ENCODE results near the gene KLHDC7B. TPM values are rescaled to one million over a fixed set of nuclear protein-coding genes. Genes with fewer than 3 reads are reported as not detected.

KLHDC7B gene
- total and polyA plus RNA-seq, 2 of the 13 experiments (the other 11 are each of a cell fraction or from before 2014, with no cell fraction given), result 0.11 TPM; not detected in 1

DNA sequence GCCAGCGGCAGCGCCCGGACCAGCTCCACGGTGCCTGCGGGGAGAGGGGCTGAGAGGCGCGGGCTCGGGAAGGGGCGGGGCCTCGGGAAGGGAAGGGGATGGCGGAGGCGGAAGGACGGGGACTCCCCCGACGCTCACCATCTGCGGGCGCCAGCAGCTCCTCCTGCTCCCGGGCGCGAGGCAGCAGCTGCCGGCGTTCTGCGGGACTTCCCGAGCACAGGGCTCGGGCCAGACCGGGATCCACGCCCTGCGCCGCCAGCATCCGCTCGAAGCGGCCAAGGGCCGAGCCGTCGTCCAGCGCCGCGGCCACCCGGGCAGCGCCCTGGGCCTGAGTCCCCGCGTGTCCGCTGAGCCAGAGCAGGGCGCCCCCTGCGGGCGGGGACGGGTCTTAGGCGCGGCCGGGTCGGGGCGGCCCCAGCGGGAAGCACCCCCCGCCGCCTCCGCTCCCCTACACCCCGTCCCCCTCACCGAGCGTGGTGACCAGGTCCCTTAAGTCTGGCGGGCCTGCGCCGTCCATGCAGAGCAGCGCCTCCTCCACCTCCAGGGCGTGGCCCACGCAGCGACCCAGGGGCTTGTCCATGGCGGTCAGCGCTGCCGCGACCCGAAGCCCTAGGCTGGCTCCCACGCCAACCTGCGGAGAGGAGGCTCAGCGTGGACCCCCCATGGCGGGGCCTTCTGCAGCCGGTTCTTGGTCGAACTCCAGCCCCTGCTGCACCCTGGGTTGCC, 19.4 kb upstream of the KLHDC7B start (continued):
- TF ChIP-seq ZFP36L1 (CRISPR knock-in tag; IDR thresholded peaks at IDR 0.05) (no peak), ZNF644 (CRISPR knock-in tag; IDR thresholded peaks at IDR 0.05; ENCODE audit: low read depth) (no peak), ATF7 (IDR thresholded peaks at IDR 0.05) (no peak), ATF7 (CRISPR knock-in tag; IDR thresholded peaks at IDR 0.05) (0 out of 2 replicates have a peak, but pooled peaks have one; percentile 3), HOXA3 (CRISPR knock-in tag; IDR thresholded peaks at IDR 0.05) (peak; percentile 30; the same call in 1 of the 2 replicates), RAD21 (CRISPR knock-in tag; IDR thresholded peaks at IDR 0.05) (peak; percentile 46; the same call in 1 of the 2 replicates), SRSF1 (optimal IDR thresholded peaks at IDR 0.05; ENCODE audit: low read depth, low read length) (no peak), CHD4 (IDR thresholded peaks at IDR 0.05; ENCODE audit: borderline replicate concordance, low read length) (no peak), DNMT1 (CRISPR knock-in tag; IDR thresholded peaks at IDR 0.05) (no peak), POLR2AphosphoS5 (IDR thresholded peaks at IDR 0.05; ENCODE audit: low read depth, low read length) (no peak), ARNTL (CRISPR knock-in tag; IDR thresholded peaks at IDR 0.05) (no peak), MAZ (IDR thresholded peaks at IDR 0.05; ENCODE audit: borderline replicate concordance, low read depth, low read length) (no peak), MAZ (CRISPR knock-in tag; IDR thresholded peaks at IDR 0.05; ENCODE audit: low read depth) (no peak), POGZ (CRISPR knock-in tag; IDR thresholded peaks at IDR 0.05) (no peak), ZNF335 (CRISPR knock-in tag; IDR thresholded peaks at IDR 0.05) (no peak), HHEX (CRISPR knock-in tag; IDR thresholded peaks at IDR 0.05) (no peak)
- TF ChIP-seq, protein P1, sequence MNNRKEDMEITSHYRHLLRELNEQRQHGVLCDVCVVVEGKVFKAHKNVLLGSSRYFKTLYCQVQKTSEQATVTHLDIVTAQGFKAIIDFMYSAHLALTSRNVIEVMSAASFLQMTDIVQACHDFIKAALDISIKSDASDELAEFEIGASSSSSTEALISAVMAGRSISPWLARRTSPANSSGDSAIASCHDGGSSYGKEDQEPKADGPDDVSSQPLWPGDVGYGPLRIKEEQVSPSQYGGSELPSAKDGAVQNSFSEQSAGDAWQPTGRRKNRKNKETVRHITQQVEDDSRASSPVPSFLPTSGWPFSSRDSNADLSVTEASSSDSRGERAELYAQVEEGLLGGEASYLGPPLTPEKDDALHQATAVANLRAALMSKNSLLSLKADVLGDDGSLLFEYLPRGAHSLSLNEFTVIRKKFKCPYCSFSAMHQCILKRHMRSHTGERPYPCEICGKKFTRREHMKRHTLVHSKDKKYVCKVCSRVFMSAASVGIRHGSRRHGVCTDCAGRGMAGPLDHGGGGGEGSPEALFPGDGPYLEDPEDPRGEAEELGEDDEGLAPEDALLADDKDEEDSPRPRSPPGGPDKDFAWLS (CRISPR knock-in tag; IDR thresholded peaks at IDR 0.05; ENCODE audit: borderline replicate concordance), result no peak
- TF ChIP-seq, protein P2, sequence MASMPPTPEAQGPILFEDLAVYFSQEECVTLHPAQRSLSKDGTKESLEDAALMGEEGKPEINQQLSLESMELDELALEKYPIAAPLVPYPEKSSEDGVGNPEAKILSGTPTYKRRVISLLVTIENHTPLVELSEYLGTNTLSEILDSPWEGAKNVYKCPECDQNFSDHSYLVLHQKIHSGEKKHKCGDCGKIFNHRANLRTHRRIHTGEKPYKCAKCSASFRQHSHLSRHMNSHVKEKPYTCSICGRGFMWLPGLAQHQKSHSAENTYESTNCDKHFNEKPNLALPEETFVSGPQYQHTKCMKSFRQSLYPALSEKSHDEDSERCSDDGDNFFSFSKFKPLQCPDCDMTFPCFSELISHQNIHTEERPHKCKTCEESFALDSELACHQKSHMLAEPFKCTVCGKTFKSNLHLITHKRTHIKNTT (CRISPR knock-in tag; IDR thresholded peaks at IDR 0.05), result no peak
- TF ChIP-seq, protein P3, sequence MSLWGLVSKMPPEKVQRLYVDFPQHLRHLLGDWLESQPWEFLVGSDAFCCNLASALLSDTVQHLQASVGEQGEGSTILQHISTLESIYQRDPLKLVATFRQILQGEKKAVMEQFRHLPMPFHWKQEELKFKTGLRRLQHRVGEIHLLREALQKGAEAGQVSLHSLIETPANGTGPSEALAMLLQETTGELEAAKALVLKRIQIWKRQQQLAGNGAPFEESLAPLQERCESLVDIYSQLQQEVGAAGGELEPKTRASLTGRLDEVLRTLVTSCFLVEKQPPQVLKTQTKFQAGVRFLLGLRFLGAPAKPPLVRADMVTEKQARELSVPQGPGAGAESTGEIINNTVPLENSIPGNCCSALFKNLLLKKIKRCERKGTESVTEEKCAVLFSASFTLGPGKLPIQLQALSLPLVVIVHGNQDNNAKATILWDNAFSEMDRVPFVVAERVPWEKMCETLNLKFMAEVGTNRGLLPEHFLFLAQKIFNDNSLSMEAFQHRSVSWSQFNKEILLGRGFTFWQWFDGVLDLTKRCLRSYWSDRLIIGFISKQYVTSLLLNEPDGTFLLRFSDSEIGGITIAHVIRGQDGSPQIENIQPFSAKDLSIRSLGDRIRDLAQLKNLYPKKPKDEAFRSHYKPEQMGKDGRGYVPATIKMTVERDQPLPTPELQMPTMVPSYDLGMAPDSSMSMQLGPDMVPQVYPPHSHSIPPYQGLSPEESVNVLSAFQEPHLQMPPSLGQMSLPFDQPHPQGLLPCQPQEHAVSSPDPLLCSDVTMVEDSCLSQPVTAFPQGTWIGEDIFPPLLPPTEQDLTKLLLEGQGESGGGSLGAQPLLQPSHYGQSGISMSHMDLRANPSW (CRISPR knock-in tag; IDR thresholded peaks at IDR 0.05; ENCODE audit: borderline replicate concordance), result no peak
- TF ChIP-seq, protein P4, sequence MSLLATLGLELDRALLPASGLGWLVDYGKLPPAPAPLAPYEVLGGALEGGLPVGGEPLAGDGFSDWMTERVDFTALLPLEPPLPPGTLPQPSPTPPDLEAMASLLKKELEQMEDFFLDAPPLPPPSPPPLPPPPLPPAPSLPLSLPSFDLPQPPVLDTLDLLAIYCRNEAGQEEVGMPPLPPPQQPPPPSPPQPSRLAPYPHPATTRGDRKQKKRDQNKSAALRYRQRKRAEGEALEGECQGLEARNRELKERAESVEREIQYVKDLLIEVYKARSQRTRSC (CRISPR knock-in tag; IDR thresholded peaks at IDR 0.05; ENCODE audit: low read depth), result no peak; the same call in 1 of the 2 replicates
- TF ChIP-seq, protein P5, sequence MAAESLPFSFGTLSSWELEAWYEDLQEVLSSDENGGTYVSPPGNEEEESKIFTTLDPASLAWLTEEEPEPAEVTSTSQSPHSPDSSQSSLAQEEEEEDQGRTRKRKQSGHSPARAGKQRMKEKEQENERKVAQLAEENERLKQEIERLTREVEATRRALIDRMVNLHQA (CRISPR knock-in tag; IDR thresholded peaks at IDR 0.05), result no peak
- TF ChIP-seq, protein P6, sequence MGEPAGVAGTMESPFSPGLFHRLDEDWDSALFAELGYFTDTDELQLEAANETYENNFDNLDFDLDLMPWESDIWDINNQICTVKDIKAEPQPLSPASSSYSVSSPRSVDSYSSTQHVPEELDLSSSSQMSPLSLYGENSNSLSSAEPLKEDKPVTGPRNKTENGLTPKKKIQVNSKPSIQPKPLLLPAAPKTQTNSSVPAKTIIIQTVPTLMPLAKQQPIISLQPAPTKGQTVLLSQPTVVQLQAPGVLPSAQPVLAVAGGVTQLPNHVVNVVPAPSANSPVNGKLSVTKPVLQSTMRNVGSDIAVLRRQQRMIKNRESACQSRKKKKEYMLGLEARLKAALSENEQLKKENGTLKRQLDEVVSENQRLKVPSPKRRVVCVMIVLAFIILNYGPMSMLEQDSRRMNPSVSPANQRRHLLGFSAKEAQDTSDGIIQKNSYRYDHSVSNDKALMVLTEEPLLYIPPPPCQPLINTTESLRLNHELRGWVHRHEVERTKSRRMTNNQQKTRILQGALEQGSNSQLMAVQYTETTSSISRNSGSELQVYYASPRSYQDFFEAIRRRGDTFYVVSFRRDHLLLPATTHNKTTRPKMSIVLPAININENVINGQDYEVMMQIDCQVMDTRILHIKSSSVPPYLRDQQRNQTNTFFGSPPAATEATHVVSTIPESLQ (CRISPR knock-in tag; conservative IDR thresholded peaks at IDR 0.05), result no peak
